Measurements from ENCODE around the gene VCP. TPM values are rescaled to one million over a fixed set of nuclear protein-coding genes. Genes with fewer than 3 reads are reported as not detected.

VCP gene
- total and polyA plus RNA-seq, 9 of the 15 experiments (the other 6 are each of a cell fraction or from before 2014, with no cell fraction given), result 7.1 to 257 (median 199) TPM

GRCh38 chr9:35072461-35073278 is at the start of gene VCP (continued):
- TF ChIP-seq CEBPZ (IDR thresholded peaks at IDR 0.05; ENCODE audit: borderline replicate concordance, low read depth, low read length), result peak; percentile 88
- TF ChIP-seq PBX2 (CRISPR knock-in tag; IDR thresholded peaks at IDR 0.05; ENCODE audit: low read depth), result 0 out of 2 replicates have a peak, but pooled peaks have one; percentile 22
- peak; percentile 85 for TF ChIP-seq PBX2 (tag; conservative IDR thresholded peaks at IDR 0.05; ENCODE audit: low read depth)
- TF ChIP-seq ESRRB (CRISPR knock-in tag; IDR thresholded peaks at IDR 0.05; ENCODE audit: borderline replicate concordance), result no peak
- TF ChIP-seq ZNF398 (CRISPR knock-in tag; IDR thresholded peaks at IDR 0.05), result no peak
- TF ChIP-seq MLLT1 (IDR thresholded peaks at IDR 0.05), result 0 out of 4 replicates have a peak, but pooled peaks of 1 of the 2 experiments have one; percentile 34
- no peak for TF ChIP-seq ZNF140 (CRISPR knock-in tag; IDR thresholded peaks at IDR 0.05)
- TF ChIP-seq RHOXF2B (CRISPR knock-in tag; conservative IDR thresholded peaks at IDR 0.05), result no peak
- no peak for TF ChIP-seq CBX5 (IDR thresholded peaks at IDR 0.05; ENCODE audit: borderline replicate concordance, low read depth)
- TF ChIP-seq SMAD4 (CRISPR knock-in tag; conservative IDR thresholded peaks at IDR 0.05), result 0 out of 2 replicates have a peak, but pooled peaks have one; percentile 1
- TF ChIP-seq MEIS2 (IDR thresholded peaks at IDR 0.05; ENCODE audit: partially characterized antibody), result peak; percentile 44
- peak in 1 of 2 experiments; percentile 19 for TF ChIP-seq E2F6 (IDR thresholded peaks at IDR 0.05; ENCODE audit: borderline replicate concordance in 1 of 2, extremely low read depth in 1 of 2, insufficient read depth in 1 of 2, insufficient read length in 1 of 2, low read depth in 1 of 2, low read length in 1 of 2, poor library complexity in 1 of 2, severe bottlenecking in 1 of 2)

Data from K562 (cell line).